Measurements from ENCODE around the gene SPART.

Gene SPART

DNA sequence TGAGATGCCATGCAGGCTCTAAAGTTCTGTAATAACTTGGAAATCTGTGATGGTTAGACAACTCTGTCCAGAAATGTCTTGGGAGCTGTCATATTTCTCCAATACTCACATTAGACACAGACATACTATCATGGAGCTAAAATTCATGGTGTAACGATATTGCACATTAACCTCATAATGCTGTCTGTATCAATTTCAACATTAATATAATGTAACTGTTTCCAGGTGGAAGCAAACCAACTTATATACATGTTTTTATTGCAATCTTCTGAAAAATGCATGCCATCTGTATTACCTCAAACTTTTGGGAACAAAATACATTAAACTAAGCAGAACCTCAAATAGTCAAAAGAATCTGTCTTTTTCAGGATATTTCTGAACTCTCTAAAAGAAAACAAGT is 14.7 kb upstream of the SPART start:
- DNase-seq (ENCODE audit: low read depth), result no peak
- no peak overlapping the region for H3K4me3 ChIP-seq (ENCODE audit: low read depth, low read length)
- TF ChIP-seq, protein P1, sequence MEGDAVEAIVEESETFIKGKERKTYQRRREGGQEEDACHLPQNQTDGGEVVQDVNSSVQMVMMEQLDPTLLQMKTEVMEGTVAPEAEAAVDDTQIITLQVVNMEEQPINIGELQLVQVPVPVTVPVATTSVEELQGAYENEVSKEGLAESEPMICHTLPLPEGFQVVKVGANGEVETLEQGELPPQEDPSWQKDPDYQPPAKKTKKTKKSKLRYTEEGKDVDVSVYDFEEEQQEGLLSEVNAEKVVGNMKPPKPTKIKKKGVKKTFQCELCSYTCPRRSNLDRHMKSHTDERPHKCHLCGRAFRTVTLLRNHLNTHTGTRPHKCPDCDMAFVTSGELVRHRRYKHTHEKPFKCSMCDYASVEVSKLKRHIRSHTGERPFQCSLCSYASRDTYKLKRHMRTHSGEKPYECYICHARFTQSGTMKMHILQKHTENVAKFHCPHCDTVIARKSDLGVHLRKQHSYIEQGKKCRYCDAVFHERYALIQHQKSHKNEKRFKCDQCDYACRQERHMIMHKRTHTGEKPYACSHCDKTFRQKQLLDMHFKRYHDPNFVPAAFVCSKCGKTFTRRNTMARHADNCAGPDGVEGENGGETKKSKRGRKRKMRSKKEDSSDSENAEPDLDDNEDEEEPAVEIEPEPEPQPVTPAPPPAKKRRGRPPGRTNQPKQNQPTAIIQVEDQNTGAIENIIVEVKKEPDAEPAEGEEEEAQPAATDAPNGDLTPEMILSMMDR (IDR thresholded peaks at IDR 0.05; ENCODE audit: insufficient read depth, low read depth, low read length, missing control alignments), result no peak

DNA sequence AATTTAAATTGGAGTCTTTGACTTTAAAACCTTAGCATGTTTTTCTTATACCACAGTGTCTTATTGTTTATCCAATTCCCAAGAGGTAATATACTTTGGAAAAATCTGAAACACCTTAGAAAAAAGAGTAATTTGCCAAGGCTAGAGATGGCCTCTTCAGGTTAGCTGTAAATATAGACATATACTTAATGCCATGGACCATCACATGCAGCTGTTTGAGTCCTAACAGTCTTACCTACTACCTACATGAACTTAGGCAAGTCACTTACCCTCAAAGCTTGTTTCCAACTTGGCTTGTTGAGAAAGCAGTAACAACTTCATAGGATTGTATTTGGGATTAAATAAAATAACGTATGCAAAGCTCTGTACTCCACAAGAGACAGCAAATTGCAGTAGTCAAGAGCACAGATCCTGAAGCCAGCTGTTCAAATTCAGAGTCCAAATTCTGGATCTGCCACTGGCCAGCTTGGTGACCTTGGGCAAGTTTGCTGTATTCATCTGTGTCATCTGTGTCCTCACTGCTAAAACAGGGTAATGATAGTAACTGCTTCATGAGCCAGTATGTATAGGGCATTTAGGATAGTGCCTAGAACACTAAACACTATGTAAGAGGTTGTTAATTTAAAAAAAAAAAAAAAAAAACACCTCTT is 13.2 kb upstream of the SPART start:
- DNase-seq (ENCODE audit: low read depth), result no peak
- TF ChIP-seq, protein P1 (IDR thresholded peaks at IDR 0.05; ENCODE audit: insufficient read depth, low read depth, low read length, missing control alignments), result no peak
- H3K4me3 ChIP-seq (ENCODE audit: low read depth, low read length), result no peak overlapping the region

DNA sequence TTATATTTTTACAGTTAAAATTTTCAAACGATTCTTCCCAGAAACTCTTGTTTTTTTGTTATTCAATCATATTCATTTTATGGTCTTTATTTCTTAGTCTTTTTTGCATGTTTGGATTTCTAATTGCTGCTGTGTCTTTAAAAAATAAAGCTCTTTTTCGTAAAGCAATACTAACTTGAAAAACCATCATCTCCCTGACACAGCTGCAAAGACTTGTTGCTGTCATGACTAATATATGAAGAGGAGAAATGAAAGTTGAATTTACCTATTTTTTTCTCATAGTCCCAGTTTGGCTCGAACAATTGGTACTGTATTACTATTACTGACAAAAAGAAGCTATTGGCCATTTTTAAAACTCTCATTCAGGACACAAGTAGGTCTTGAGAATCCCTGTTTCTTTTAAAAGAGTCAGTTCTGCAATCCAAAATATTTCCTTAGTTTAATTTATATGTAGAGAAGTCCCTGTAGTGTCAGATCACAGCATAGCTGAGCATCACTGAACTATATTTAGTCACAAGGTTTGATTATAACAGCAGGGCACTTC is 12.1 kb upstream of the SPART start:
- TF ChIP-seq, protein P1 (IDR thresholded peaks at IDR 0.05; ENCODE audit: insufficient read depth, low read depth, low read length, missing control alignments), result no peak
- H3K4me3 ChIP-seq (ENCODE audit: low read depth, low read length), result no peak overlapping the region
- peak; percentile 4 for DNase-seq (ENCODE audit: low read depth)

DNA sequence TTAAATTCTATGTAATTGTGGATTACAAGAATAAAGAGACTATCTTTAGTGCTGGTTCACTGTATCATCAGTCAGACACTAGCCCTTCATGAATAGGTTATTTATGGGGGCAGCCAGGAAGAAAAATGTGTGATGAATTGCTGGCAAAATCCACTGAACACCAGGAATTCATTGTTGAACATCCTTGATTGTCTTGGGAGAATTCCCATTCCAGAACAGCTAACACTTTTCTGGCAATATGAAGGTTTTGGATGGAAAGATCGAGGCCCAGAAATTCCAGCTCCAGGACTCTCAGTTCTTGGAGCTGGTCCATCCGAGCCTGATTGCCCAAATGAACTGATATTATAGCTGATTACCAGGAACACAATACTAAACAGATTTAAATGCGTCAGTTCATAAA is 11.5 kb upstream of the SPART start:
- no peak overlapping the region for H3K4me3 ChIP-seq (ENCODE audit: low read depth, low read length)
- TF ChIP-seq, protein P1 (IDR thresholded peaks at IDR 0.05; ENCODE audit: insufficient read depth, low read depth, low read length, missing control alignments), result no peak
- DNase-seq (ENCODE audit: low read depth), result no peak

DNA sequence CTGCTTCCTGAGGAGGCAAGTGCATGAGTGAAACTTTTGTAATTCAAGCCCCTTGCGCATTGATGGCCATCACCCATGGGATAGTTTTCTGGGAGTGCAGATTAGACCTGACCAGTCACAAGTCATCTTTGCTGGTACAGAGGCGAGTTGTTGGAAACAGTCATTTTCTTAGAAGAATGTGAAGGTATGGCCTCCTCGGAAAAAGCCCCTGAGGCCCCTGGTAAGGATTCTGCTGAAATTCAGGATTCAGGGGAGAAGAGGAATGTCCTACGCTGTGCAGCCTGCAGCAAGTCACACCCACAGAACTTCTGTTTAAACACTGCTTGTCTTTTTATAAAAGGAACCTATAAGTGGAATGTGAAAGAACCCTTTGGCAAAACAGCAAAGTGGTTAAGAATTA is 11.0 kb upstream of the SPART start:
- H3K4me3 ChIP-seq (ENCODE audit: low read depth, low read length), result no peak overlapping the region
- TF ChIP-seq, protein P1 (IDR thresholded peaks at IDR 0.05; ENCODE audit: insufficient read depth, low read depth, low read length, missing control alignments), result no peak
- no peak for DNase-seq (ENCODE audit: low read depth)

DNA sequence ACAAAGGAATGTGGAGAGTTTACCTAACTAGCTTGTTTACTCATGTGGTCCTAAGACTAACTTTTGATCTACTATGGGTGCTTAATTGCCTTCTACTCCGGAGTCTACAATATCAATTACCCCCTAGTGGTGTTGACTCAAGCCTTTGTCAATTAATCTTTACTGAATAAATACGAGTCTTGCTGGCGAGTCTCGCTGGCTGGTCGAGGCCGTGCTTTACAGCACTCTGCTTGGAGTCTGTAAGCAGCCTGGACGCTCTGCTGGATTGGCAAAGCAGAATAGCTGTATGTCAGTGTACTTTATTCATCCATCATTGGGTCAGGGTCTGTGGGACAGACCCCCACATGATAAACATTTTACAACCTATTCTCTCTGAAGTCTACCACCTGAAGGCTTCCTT is 9.9 kb upstream of the SPART start:
- DNase-seq (ENCODE audit: low read depth), result no peak
- TF ChIP-seq, protein P1 (IDR thresholded peaks at IDR 0.05; ENCODE audit: insufficient read depth, low read depth, low read length, missing control alignments), result no peak
- H3K4me3 ChIP-seq (ENCODE audit: low read depth, low read length), result no peak overlapping the region

DNA sequence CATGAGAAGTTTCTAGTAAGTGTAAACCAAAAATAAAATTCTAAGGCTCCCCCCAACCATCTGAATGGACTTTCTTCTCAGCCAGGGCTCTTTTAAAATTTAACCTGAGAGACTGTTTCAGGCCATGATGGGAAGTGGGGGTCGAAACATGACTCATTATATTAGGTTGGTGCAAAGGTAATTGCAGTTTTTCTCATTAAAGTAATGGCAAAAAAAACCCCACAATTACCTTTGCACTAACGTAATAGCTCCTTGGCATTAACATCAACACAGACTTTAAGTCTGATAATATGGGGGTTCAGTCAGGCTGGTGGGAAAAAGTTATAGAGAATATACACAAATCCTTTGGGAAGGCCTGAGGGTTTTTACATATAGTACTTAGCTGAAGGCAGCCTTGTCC is 9.4 kb upstream of the SPART start:
- TF ChIP-seq, protein P1 (IDR thresholded peaks at IDR 0.05; ENCODE audit: insufficient read depth, low read depth, low read length, missing control alignments), result no peak
- H3K4me3 ChIP-seq (ENCODE audit: low read depth, low read length), result no peak overlapping the region
- no peak for DNase-seq (ENCODE audit: low read depth)

Data from GM12865 (cell line).